ENCODE measurements around the gene CPNE2.
A peak's percentile ranks its signal among the peaks of the same experiment; 100 is the strongest.
"Not testable (repeated sequence)": the region's sequence is repeated elsewhere in the genome, so short reads cannot be mapped to it uniquely, and the experiment has no call there.

The CPNE2 gene

GRCh38 chr16:57091975-57092785, at the start of gene CPNE2:
TSS of gene CPNE2 (plus strand) at chr16:57092583. CDS start at chr16:57110743, 18,160 bp downstream.
- no peak for DNase-seq (ENCODE audit: low spot score)

- DNase-seq (ENCODE audit: low spot score) = no peak
These were observed 49.1 kb upstream of the CPNE2 start for GRCh38 chr16:57043248-57043647.

- DNase-seq (ENCODE audit: low spot score) = no peak
These were observed 47.3 kb upstream of the CPNE2 start for GRCh38 chr16:57044931-57045693.

- no peak for DNase-seq (ENCODE audit: low spot score)
These were observed 46.5 kb upstream of the CPNE2 start for GRCh38 chr16:57045694-57046381.

GRCh38 chr16:57048095-57048494, 44.3 kb upstream of the CPNE2 start:
- no peak for DNase-seq (ENCODE audit: low spot score)

- no peak for DNase-seq (ENCODE audit: low spot score)
These were observed 42.7 kb upstream of the CPNE2 start for GRCh38 chr16:57049678-57050077.

- DNase-seq (ENCODE audit: low spot score) = no peak
These were observed 40.6 kb upstream of the CPNE2 start for GRCh38 chr16:57051696-57052228.

GRCh38 chr16:57053206-57053605, 39.2 kb upstream of the CPNE2 start:
- DNase-seq (ENCODE audit: low spot score) = no peak

- DNase-seq (ENCODE audit: low spot score) = no peak
These were observed 38.0 kb upstream of the CPNE2 start for GRCh38 chr16:57054338-57054737.

GRCh38 chr16:57054771-57055170, 37.6 kb upstream of the CPNE2 start:
- no peak for DNase-seq (ENCODE audit: low spot score)

- no peak for DNase-seq (ENCODE audit: low spot score)
These were observed 36.7 kb upstream of the CPNE2 start for GRCh38 chr16:57055671-57056070.

GRCh38 chr16:57058291-57058861, 34.0 kb upstream of the CPNE2 start:
- DNase-seq (ENCODE audit: low spot score) = no peak

- DNase-seq (ENCODE audit: low spot score) = no peak
These were observed 31.9 kb upstream of the CPNE2 start for GRCh38 chr16:57060323-57061083.

- DNase-seq (ENCODE audit: low spot score) = peak; percentile 35
These were observed 31.1 kb upstream of the CPNE2 start for GRCh38 chr16:57061084-57061905.

GRCh38 chr16:57062329-57062728, 30.1 kb upstream of the CPNE2 start:
- no peak for DNase-seq (ENCODE audit: low spot score)

- not testable (repeated sequence) for DNase-seq (ENCODE audit: low spot score)
These were observed 29.2 kb upstream of the CPNE2 start for GRCh38 chr16:57063189-57063588.

- DNase-seq (ENCODE audit: low spot score) = no peak
These were observed 27.4 kb upstream of the CPNE2 start for GRCh38 chr16:57064995-57065394.

GRCh38 chr16:57066625-57067024, 25.8 kb upstream of the CPNE2 start:
- DNase-seq (ENCODE audit: low spot score) = no peak

GRCh38 chr16:57067347-57067746, 25.0 kb upstream of the CPNE2 start:
- no peak for DNase-seq (ENCODE audit: low spot score)

GRCh38 chr16:57069053-57069452, 23.3 kb upstream of the CPNE2 start:
- DNase-seq (ENCODE audit: low spot score) = no peak

All from COLO829 (cell line).